ENCODE results near the gene RND3.
A peak's percentile ranks its signal among the peaks of the same experiment; 100 is the strongest.

Gene RND3

GRCh38 chr2:150491430-150491829, 4.0 kb upstream of the RND3 start:
- TF ChIP-seq, protein P1, sequence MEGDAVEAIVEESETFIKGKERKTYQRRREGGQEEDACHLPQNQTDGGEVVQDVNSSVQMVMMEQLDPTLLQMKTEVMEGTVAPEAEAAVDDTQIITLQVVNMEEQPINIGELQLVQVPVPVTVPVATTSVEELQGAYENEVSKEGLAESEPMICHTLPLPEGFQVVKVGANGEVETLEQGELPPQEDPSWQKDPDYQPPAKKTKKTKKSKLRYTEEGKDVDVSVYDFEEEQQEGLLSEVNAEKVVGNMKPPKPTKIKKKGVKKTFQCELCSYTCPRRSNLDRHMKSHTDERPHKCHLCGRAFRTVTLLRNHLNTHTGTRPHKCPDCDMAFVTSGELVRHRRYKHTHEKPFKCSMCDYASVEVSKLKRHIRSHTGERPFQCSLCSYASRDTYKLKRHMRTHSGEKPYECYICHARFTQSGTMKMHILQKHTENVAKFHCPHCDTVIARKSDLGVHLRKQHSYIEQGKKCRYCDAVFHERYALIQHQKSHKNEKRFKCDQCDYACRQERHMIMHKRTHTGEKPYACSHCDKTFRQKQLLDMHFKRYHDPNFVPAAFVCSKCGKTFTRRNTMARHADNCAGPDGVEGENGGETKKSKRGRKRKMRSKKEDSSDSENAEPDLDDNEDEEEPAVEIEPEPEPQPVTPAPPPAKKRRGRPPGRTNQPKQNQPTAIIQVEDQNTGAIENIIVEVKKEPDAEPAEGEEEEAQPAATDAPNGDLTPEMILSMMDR (IDR thresholded peaks at IDR 0.05), result no peak

DNA sequence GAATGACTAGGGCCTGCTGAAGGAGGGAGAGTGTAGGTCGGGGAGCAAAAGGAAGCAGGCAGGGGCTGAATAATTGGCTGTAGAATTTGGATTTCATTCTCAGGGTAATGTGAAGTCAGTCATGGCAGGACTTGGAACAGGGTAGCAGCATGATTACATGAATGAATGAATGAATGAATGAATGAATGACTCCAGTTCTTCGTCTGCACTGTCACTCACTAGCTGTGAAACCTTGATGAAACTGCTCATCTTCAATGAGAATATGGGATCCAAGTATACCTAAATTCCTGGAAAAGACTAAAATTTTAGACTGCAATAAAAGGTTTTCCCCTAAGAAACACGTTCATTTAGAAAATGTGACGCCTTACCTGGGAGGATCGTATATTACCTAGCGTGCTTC, 3.0 kb upstream of the RND3 start:
- TF ChIP-seq, protein P1 (IDR thresholded peaks at IDR 0.05), result no peak

- TF ChIP-seq, protein P1 (IDR thresholded peaks at IDR 0.05), result no peak
Measured at GRCh38 chr2:150486539-150487484, 655 bp downstream of the RND3 start.

- TF ChIP-seq, protein P1 (IDR thresholded peaks at IDR 0.05), result no peak
Measured at GRCh38 chr2:150485871-150486538, 1.5 kb downstream of the RND3 start.

DNA sequence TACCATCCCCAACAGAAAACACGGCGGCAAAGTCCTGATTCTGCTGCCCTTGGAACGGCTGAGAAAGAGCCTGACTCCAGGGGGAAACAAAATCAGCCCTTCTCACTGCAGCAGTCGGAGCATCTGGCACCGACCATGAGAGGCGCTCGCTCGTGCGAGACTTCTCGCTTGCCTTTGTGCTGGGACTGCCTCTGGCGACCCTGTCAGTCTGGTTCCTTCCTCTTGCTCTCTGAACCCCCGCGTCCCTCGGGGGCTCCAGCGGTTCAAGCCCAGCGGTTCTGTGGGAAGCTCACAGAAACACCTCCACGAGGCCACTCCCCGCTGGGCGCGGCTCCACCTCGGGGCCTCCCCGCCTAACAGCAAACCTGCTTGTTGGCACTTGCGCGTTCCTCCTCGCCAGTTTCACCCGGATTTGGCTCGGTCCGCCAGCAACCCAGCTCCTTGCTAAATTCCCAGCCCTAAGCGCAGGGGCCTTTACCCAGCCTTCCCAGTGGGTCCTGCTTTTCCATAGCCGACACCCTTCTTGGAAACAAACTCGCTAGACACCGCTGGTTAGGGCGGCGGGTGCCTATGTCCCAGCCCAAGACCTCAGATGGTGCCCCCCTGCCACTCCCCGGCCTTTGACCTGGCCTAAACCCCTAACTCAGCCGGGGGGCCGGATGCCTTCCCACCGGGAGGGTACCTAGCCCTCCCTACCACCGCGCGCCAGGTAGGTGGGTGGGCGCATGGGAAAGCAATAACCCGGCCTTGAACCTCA, 2.2 kb downstream of the RND3 start:
- TF ChIP-seq, protein P1 (IDR thresholded peaks at IDR 0.05), result 0 out of 2 replicates have a peak, but pooled peaks have one; percentile 9

GRCh38 chr2:150484461-150485021, 2.9 kb downstream of the RND3 start:
- TF ChIP-seq, protein P1 (IDR thresholded peaks at IDR 0.05), result no peak

DNA sequence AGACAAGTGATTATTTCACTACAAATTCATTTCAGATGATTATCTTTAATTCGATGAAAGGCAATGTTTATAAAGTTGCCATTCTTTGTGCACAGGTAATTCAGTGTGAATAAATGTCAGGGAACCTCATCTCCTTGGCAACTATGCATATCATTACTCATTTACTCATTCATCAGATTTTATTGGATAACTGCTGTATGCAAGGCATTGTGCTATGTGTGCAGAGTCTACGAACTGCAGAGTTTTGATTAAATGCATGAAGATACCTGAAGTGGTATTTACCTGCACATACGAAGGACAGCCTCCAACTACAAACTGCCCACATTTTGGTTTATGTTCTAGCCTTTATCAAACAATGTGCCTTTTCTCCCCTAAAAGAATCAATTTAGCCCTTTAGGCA, 3.5 kb downstream of the RND3 start:
- TF ChIP-seq, protein P1 (IDR thresholded peaks at IDR 0.05), result no peak
